AML-193 (cell line): ENCODE data around the gene SBSN.
"Not testable (repeated sequence)": the region's sequence is repeated elsewhere in the genome, so short reads cannot be mapped to it uniquely, and the experiment has no call there.

Experiments used
- DNase-seq, 2 experiments: peaks; one replicate each; lab custom pipeline; 2025; lab: John Stamatoyannopoulos, UW

The SBSN gene

GRCh38 chr19:35507561-35507960 is 20.6 kb downstream of the SBSN start:
- DNase-seq, result no peak

DNA sequence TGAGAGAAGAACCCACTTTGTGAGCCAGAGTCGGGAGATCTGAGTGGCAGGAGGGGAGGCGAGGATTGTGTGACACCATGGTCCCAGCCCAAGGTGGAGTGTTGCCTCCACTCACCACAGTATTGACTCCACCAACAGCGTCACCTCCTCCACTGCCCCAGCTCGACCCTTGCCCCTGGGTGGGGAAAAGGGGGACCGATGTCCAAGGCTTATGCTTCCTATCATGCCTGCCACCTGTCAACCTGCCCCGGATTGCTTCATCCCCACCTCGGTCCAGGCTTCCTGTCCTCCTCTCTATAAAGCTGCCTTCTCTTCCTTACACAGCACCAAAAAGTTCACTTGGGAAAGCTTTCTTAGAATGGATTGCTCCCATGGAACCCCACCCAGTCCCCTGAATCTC is 22.1 kb downstream of the SBSN start:
- no peak for DNase-seq

- no peak for DNase-seq
These were observed 25.4 kb downstream of the SBSN start for GRCh38 chr19:35502751-35503150.

GRCh38 chr19:35501684-35502083 is 26.4 kb downstream of the SBSN start:
- no peak for DNase-seq

- no peak for DNase-seq
These were observed 27.5 kb downstream of the SBSN start for GRCh38 chr19:35500611-35501010.

DNA sequence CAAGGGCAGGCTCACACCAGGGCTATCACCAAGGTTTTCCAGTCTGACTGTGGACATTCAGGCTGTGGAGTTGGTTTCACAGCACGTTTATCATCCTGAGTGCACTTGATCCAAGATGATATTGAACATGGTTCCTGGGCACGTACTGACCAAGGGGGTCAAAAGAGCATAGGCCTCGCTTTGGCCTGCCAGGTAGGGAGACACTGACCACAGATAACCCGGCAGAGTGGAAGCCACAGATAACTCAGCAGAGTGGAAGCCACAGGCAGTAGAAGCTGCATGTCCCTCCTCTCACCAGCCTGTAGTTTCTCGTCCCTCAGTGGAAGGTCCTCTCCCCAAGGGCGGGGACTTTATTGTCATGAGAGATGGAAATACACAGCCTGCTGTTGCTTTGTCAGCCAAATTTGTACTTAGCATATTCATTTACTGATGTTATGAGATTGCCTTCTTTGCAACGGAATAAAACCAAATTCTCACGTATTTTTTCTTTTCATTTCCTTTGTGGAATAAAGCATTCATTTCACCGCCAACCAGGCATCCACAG is 29.1 kb downstream of the SBSN start:
- no peak for DNase-seq

DNA sequence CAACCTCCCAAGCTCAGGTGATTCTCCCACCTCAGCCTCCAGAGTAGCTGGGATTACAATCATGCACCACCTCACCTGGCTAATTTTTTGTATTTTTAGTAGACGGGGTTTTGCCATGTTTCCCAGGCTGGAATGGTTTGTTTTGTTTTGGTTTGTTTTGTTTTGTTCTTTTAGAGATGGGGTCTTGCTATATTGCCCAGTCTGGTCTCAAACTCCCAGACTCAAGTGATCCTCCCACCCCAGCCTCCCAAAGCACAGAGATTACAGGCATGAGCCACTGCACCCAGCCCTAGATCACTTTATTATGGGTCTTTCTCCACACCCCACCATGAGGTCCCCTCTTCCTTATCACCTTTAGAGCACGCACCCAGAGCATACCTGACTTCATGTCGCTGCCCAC is 29.9 kb downstream of the SBSN start:
- no peak for DNase-seq

GRCh38 chr19:35497406-35497805 is 30.7 kb downstream of the SBSN start:
- no peak for DNase-seq

- peak; percentile 59 to 63 for DNase-seq
These were observed 32.7 kb downstream of the SBSN start for GRCh38 chr19:35495107-35496064.

DNA sequence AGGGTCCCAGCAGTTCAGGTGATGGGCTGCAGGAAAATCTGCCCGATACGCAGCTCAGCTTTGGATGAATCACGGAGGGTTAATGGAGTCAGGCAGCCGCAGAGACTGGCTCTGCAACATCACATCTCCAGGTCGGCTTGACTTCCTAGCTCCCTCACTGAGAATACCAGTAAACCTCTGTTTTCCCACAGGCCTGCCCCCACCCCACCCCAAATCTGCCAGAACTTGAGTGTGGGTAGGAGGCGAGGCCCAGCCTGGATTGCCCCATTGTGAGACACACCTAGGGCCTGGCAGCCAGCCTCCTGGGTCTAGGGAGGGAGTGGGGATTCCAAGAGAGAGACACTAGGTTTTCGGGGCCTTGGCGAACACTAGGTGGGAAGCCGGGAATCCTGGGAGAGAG is 34.1 kb downstream of the SBSN start:
- no peak for DNase-seq

DNA sequence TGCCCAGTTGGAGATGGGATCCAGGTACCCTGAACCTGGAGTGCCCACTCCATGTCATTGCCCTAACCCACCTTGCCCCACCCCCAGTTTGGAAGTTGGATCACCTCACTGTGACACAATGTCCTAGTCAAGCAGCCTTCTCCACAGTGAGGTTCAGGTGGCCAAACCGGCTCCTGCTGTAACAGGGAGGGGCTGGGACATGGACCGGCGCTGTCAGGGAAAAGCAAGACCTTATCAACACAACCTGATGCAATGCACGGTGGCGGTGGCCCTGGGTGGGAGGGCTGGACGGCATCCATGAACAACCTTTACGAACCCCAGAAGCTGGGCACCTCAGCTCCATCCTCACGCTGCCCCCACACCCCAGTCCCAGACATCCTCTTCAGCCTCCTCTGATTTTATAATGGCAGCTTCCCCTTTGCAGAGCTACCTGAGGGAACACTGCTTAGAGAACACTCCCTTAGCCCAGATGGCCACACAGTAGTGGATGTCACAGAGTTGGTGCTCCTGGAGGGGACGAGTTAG is 36.2 kb downstream of the SBSN start:
- DNase-seq, result no peak

DNA sequence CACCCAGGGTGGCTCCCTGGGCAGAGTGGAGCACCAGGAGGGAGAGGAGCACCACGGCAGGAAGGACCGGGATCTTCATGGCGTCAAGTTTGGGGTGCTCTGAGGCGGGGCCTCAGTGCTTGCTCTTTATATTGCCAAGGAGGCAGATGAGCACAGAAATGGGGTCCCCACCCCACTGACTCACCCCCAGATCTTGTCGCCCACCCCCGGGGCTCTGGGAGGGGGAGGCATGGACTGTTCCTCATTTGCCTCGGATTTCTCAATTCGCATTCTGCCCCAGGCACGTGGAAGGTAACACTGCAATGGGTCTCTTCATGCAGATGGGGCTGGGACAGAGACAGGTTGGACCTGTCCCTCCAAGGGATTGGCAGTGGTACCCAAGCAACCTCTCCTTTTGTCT is 37.7 kb downstream of the SBSN start, which contains the start of gene KRTDAP:
KRTDAP (minus strand) TSS at position 101 of the 400 bp plus-strand sequence; CDS start at position 79, 22 bp downstream.
- DNase-seq, result no peak

DNA sequence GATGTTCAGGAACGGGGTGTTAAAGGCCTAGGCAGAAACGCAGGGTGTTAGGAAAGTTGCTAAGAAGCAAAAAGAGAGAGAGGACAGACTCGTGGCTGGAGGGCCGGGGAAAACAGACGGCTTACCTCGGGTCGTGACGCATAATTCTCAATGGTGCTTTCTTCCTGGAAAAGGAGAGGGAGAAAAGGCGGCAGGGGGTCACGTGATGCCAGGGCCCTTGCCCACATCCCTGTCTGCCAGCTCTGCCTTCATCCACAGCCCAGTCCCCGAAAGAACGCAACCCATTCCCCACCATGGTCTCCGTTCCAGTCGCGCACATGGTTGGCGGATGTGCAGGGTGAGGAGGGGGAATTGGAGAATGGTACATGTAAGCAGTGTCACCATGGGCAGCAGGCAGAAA is 39.4 kb downstream of the SBSN start:
- DNase-seq, result no peak

DNA sequence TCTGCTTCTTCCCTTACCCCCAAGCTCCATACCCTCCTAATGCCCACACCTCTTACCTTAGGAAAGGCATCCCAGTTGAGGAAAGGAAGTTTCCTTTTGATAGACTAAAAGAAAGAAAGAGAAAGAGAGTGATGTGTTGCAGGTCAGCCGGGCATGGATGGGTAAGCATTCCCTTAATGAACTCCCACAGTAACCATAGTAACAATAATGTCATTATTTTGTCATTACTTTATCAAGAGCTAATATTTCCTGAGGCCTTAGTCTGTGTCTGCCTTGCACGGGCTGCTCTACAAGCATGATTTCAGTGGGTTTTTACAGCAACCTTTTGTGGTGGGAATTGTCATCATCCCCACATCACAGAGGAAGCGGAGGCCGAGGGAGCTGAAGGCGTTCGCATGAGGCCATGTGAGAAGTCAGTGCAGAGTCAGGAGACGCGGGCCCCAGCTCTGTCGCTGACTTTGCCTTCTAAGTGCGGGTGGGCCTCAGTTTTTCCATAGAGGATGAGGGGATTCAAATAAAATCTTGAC is 40.4 kb downstream of the SBSN start:
- DNase-seq, result no peak

GRCh38 chr19:35486268-35486708 is 41.8 kb downstream of the SBSN start:
- DNase-seq, result no peak

DNA sequence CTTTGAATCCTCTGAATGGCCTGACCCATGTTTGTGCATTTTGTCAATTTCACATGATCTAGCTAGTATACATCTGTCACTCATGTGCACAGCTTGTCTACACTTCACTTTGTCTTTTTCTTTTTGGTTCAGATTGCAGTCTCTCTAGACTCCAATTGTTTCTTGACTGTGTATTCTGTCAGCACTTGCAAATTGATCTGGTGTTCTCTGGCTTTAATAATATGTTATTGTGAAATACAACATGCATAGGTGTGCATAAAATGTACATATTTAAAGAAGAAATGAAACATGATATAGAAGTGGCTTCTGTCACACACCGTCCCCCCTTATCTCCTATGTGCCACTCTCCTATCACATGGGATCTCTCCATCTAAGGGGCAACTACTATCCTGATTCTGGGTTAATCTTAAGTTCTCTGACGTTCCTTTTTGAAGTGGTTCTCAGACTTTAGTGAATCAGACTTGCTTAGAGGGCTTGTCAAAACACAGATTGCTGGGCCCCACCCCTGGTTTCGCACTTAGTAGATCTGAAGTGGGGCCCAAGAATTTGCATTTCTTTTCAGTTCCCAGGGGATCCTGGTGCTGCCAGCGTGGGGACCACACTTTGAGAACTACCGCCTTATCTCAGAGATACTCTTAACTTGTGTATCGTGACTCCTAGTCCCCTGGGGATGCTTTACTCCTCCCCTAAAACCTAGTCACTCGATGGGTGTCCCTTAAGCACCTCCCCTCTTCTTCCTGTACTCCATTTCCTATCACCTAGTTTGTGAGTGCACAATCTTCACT is 43.7 kb downstream of the SBSN start:
- DNase-seq, result no peak

GRCh38 chr19:35483089-35483488 is 45.0 kb downstream of the SBSN start:
- DNase-seq, result no peak

- no peak for DNase-seq
These were observed 49.1 kb downstream of the SBSN start for GRCh38 chr19:35478794-35479677.

GRCh38 chr19:35476149-35476548 is 52.0 kb downstream of the SBSN start:
- no peak for DNase-seq

DNA sequence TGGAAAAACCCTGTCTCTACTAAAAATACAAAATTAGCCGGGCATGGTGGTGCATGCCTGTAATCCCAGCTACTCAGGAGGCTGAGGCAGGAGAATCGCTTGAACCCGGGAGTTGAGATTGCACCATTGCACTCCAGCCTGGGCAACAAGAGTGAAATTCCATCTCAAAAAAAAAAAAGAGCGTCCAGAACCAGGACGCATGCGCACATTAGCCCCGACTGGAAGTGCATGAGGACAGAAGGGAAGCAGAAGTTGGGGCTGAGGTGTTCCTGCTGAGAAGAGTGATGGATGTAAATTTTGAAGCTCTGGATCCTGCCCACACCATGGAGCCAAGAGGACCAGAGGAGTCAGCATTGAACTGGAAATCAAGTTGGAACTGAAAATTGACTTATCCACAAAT is 53.5 kb downstream of the SBSN start:
- not testable (repeated sequence) for DNase-seq

DNA sequence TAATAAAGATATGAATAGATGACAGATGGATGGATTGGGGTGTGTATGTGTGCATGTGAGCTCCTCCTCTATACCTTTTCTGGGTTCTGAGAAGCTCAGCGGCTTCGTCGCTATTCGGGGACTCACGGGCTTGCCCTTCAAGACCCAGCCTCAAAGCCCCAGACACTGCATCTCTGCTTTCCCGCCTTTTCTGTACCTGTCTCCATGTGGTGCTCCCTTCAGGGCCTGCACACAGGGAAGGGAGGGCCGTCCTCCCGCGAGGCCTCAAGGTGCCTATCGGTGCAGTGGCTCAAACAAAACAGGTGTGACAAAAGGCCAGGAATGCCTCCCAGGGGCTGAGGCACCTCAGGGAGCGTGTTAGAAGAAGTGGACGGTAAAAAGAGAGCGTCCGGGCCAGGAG is 54.0 kb downstream of the SBSN start:
- DNase-seq, result no peak
